Astrocyte (in vitro differentiated cells and primary cell): ENCODE data around the gene SLC39A8.

Experiments
- EZH2 ChIP-seq: IDR thresholded peaks from 2 replicates; pipeline ENCODE4 v1.6.1; 2012; ENCODE audit warnings: mild to moderate bottlenecking, low read length, inconsistent platforms; ENCODE audit not compliant: insufficient read depth
- TF ChIP-seq, protein P1 (sequence below): IDR thresholded peaks from 2 replicates; pipeline ENCODE4 v1.5.1; 2011; ENCODE audit warnings: low read depth, mild to moderate bottlenecking, inconsistent platforms, low read length, moderate library complexity; ENCODE audit not compliant: insufficient read depth

DNA sequence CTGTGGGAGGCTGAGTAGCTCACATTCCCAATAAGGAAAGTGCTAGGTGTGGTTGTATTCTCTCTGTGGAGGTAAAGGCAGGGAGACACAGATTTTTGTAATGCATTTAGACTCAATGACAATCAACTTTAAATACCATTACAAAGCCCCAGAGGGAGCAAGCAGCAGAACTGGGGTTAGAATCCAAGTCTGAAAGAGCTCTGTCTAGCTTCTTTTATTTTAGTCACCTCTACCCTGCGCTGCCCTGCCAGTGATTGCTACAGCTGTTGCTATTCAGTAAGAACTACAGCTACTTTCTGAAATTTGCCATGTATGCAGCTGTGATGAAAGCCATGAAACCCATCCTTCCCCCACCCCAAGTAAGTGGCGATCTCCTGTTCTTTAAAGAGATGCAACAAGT lies 22.5 kb downstream of the SLC39A8 start:
- TF ChIP-seq, protein P1, sequence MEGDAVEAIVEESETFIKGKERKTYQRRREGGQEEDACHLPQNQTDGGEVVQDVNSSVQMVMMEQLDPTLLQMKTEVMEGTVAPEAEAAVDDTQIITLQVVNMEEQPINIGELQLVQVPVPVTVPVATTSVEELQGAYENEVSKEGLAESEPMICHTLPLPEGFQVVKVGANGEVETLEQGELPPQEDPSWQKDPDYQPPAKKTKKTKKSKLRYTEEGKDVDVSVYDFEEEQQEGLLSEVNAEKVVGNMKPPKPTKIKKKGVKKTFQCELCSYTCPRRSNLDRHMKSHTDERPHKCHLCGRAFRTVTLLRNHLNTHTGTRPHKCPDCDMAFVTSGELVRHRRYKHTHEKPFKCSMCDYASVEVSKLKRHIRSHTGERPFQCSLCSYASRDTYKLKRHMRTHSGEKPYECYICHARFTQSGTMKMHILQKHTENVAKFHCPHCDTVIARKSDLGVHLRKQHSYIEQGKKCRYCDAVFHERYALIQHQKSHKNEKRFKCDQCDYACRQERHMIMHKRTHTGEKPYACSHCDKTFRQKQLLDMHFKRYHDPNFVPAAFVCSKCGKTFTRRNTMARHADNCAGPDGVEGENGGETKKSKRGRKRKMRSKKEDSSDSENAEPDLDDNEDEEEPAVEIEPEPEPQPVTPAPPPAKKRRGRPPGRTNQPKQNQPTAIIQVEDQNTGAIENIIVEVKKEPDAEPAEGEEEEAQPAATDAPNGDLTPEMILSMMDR: no peak
- no peak for TF ChIP-seq EZH2
